KBM-7 (cell line): ENCODE results near the gene CTH.
"Not testable (repeated sequence)": the region's sequence is repeated elsewhere in the genome, so short reads cannot be mapped to it uniquely, and the experiment has no call there.

ENCODE experiments used
- DNase-seq: peaks from one replicate; pipeline ENCODE4 v3.0.0-alpha.2; 2015
- in situ Hi-C: fragments of 300-500 bp; cut with MboI; formaldehyde crosslinking; loops from 2 replicates; pipeline ENCODE4 v1.14.3; 2020; ENCODE audit warnings: low sequenced_read_pairs, low pct_unique_long_range_greater_than_20kb, mixed read lengths

Gene CTH

GRCh38 chr1:70410604-70411359, at the start of gene CTH:
CTH (plus strand) TSS chr1:70411268; CDS start chr1:70411416, 148 bp downstream.
- DNase-seq = peak; percentile 98
- in situ Hi-C loops = no loop called here

DNA sequence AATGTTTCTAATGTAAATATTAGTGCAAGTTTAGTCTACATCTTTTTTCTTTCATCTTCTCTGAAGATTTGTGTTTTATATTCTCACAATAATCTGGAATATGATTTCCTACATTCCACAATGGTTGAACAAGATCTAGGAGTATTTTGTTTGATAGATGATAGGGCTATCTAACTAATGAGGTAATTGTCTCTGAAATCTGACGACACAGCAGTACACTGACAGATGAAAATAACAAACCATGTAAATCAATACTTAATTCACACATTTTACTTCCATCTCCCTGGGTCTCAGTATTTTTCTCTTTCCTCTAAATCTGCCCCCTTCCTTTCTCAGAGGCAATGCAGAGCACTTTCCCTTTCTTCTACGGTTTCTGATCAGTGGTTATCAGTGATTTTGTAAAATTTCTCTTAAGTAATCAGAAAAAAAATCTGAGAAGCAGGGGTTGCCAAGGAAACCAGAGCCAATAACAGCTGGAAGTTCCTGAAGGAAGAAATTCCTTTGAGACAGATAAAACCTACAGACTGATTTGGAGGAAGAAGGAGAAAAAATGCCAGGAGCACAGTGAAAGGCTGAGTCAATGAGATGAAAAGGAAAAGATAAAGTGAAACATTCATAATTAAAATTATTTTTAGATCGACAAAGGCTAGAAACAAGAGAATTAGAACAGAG, 49.2 kb upstream of the CTH start:
- in situ Hi-C loops = no loop called here
- DNase-seq = no peak

- in situ Hi-C loops = no loop called here
- no peak for DNase-seq
Observed at GRCh38 chr1:70364439-70364838, 46.6 kb upstream of the CTH start.

DNA sequence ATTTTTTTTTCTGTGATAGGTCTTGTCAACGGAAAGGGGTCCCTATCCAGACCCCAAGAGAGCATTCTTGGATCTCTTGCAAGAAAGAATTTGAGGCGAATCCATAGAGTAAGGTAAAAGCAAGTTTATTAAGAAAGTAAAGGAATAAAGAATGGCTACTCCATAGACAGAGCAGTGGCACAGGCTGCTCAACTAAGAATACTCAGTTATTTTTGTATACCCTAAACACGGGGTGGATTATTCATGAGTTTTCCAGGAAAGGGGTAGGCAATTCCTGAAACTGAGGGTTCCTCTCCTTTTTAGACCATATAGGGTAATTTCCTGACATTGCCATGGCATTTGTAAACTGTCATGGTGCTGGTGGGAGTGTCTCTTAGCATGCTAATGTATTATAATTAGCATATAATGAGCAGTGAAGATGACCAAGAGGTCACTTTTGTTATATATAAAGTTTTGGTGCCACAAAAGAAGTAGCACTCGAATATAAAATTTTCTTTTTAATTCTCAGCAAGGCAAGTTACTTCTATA, 44.6 kb upstream of the CTH start:
- DNase-seq, in situ Hi-C loops: not testable (repeated sequence)

- DNase-seq, in situ Hi-C loops: not testable (repeated sequence)
Observed at GRCh38 chr1:70366997-70367396, 44.1 kb upstream of the CTH start.

DNA sequence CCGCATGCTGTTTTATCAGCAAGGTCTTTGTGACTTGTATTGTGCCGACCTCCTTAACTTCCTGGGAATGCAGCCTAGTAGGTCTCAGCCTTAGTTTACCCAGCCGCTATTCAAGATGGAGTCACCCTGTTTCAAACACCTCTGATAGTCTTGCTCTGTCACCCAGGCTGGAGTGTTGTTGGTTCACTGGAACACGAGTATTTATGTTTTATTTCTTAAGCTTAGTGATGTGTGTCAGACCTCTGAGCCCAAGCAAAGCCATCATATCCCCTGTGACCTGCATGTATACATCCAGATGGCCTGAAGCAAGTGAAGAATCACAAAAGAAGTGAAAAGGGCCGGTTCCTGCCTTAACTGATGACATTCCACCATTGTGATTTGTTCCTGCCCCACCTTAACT, 43.7 kb upstream of the CTH start:
- DNase-seq, in situ Hi-C loops: not testable (repeated sequence)

DNA sequence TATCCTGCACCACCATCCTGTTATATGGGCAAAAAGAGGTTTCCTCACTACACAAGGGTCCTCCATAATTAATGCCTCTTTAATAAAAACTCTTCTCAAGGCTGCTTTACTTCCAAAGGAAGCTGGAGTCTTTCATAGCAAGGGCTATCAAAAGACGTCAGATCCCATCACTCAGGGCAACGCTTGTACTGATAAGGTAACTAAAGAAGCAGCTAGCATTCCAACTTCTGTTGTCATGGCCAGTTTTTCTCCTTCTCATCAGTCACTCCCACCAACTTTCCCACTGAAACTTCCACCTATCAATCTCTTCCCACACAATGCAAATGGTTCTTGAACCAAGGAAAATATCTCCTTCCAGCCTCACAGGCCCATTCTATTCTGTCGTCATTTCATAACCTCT, 39.5 kb upstream of the CTH start:
- DNase-seq, in situ Hi-C loops: not testable (repeated sequence)

- in situ Hi-C loops = no loop called here
Observed at GRCh38 chr1:70372426-70372825, 38.6 kb upstream of the CTH start.

DNA sequence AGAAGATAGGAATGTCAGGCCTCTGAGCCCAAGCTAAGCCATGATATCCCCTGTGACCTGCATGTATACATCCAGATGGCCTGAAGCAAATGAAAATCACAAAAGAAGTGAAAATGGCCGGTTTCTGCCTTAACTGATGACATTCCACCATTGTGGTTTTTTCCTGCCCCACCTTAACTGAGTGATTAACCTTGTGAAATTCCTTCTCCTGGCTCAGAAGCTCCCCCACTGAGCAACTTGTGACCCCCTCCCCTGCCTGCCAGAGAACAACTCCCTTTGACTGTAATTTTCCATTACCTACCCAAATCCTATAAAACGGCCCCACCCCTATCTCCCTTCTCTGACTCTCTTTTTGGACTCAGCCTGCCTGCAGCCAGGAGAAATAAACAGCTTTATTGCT, 37.5 kb upstream of the CTH start:
- in situ Hi-C loops, DNase-seq: not testable (repeated sequence)

More at GRCh38 chr1:70372426-70372825, 38.6 kb upstream of the CTH start:
- no peak for DNase-seq

DNA sequence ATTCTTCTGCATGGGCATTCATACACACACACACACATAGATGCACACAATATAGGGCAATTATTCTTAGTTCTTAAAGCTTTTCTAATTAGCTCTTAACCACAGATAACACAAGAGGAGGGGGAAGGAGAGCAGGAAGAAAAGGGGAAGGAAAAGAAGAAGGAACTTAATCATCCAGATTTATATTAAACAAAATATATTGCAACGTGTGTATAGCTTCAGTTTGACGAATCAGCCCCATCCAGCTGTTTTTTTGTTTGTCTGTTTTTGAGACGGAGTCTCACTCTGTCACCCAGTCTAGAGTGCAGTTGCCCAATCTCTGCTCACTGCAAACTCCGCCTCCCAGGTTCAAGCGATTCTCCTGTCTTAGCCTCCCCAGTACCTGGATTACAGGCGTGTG, 34.9 kb upstream of the CTH start:
- in situ Hi-C loops = no loop called here
- DNase-seq = peak; percentile 24

- DNase-seq = peak; percentile 32
- in situ Hi-C loops = no loop called here
Observed at GRCh38 chr1:70382682-70383081, 28.4 kb upstream of the CTH start.

DNA sequence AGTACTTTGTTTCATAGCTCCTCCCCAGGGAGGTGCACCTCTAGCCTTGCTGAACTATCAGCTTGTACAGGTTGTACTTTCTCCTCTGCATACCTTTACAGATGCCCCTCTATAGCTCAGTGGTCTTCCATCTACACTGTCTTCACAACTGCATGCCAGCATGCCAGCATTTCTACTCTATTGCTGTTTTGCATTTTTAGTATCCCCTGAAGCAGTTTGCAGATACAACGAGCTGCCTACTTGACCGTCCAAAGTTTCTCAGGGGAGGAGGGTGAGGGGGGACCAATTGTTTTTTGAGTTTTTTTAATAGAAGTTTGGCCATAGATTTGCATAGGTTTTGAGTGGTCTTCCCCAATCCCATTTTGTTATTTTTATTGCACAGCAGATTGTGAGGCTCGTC, 27.6 kb upstream of the CTH start:
- no peak for DNase-seq
- in situ Hi-C loops = no loop called here

DNA sequence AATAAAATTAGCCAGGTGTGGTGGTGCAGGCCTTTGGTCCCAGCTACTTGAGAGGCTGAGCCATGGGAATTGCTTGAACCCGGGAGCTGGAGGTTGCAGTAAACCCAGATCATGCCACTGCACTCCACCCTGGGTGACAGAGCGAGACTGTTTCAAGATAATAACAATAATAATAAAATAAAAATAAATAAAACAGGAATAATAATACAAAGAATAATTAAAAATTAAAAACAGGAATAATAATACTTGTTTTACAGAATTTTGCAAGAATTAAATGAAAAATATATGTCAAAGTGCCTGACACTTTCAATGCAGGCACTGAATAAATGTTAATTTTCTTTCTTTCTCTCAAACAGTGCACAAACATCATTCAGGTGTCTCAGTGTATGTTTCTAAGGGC, 26.5 kb upstream of the CTH start:
- in situ Hi-C loops = no loop called here
- no peak for DNase-seq

DNA sequence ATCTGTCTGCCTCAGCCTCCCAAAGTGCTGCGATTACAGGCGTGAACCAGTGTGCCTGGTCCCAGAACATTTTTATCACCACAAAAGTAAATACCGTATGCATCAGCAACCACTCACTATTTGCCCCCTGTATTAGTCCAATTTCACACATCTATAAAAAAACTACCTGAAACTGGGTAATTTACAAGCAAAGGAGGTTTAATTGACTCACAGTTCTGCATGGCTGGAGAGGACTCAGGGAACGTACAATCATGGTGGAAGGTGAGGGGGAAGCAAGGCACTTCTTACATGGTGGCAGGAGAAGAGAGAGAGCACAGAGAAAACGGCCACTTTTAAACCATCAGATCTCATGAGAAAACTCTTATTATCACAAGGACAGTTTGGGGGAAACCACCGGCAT, 25.6 kb upstream of the CTH start:
- in situ Hi-C loops = no loop called here

DNA sequence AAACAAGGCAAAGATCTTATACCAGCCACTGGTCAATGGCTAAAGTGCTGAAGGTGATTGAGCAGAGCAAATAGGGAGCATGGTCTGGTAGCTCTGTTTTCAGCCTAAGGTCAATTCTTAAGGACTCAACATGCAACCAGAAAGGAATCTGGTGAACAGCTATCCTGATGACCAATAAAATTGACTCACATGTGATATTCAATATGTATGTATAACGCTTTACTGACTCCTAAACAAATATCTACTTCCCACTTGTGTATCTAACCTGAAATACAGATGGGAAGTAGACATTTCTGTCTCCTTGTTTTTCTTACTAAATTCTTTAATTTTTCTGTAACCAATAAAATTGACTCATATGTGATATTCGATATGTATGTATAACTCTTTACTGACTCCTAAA, 24.9 kb upstream of the CTH start:
- in situ Hi-C loops = no loop called here
- no peak for DNase-seq

More for the DNA sequence above, 25.6 kb upstream of the CTH start:
- DNase-seq = no peak

- in situ Hi-C loops = no loop called here
Observed at GRCh38 chr1:70387507-70387906, 23.6 kb upstream of the CTH start.

DNA sequence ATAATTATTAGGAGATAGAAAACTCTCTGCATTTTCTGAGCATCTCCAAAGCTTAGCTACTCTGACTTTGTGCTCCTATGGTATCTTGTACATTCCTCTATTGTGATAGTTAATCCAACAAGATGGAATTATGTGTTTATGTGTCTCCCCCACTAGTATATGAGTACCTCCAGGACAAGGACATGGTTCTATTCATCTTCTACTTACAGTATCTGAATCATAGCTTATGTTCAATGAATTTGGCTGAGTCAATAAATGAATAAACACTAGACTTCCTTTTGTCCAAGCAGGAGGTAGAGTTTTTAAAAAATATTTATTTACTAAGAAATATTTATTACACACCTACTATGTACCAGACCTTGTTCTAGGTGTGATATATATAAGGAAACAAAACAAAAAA, 18.4 kb upstream of the CTH start:
- DNase-seq = no peak
- in situ Hi-C loops = no loop called here

More at GRCh38 chr1:70387507-70387906, 23.6 kb upstream of the CTH start:
- no peak for DNase-seq

GRCh38 chr1:70396607-70397006, 14.5 kb upstream of the CTH start:
- DNase-seq = no peak
- in situ Hi-C loops = no loop called here

- no peak for DNase-seq
- in situ Hi-C loops = no loop called here
Observed at GRCh38 chr1:70397013-70397412, 14.1 kb upstream of the CTH start.

DNA sequence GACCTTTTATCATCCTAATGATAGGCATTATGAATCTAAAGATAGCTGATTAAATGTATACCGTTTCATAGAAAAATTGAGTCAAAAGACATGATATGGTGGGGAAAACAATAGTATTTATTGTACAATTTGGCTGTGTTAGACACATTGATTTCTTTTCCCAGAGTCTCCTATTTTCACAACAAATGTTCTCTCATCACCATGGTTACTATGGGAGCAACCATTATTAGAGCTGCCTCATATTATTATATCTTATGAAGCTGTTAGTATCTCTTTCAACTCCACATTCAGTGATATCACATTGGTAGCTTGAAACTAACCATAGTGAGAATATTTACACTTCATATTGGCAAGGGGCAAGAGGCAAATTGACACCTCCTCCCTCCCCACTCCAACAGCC, 10.7 kb upstream of the CTH start:
- in situ Hi-C loops = no loop called here
- no peak for DNase-seq
